Fibroblast of lung (primary cell): ENCODE measurements around the gene SLC5A4.

Experiments used
- EZH2 ChIP-seq: IDR thresholded peaks from 2 replicates; pipeline ENCODE4 v1.5.1; 2012; ENCODE audit warnings: low read length, control low read depth, mild to moderate bottlenecking; ENCODE audit errors: missing control alignments
- TF ChIP-seq, protein P1 (sequence below), 2 donors: IDR thresholded peaks in 1 of 2; conservative IDR thresholded peaks in 1 of 2; 1 replicate in 1 of 2; 2 replicates in 1 of 2; pipeline ENCODE4 v1.5.1; 2011 to 2012; ENCODE audit warnings: low read length in 2 of 2, control low read depth in 1 of 2, inconsistent platforms in 1 of 2, low read depth in 1 of 2, mild to moderate bottlenecking in 1 of 2

DNA sequence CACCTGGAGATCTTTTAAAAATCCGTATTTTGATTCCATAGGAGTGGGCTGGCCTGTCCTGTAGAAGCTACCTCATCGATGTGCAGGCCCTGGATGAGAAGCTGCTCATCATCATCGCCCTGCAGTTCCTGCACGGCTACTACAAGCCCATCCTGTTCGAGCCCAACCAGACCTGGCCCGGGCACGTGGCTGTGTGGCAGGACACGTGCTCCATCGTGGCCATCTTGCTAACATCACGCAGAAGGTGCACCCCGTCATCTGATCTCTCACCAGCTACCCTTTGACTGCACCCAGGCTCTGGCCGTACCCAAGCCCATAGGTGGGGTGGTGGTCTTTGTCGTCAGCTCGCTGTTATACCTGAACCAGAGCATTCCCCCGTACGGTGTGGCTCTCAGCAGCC lies 14.2 kb upstream of the SLC5A4 start:
- TF ChIP-seq, protein P1, sequence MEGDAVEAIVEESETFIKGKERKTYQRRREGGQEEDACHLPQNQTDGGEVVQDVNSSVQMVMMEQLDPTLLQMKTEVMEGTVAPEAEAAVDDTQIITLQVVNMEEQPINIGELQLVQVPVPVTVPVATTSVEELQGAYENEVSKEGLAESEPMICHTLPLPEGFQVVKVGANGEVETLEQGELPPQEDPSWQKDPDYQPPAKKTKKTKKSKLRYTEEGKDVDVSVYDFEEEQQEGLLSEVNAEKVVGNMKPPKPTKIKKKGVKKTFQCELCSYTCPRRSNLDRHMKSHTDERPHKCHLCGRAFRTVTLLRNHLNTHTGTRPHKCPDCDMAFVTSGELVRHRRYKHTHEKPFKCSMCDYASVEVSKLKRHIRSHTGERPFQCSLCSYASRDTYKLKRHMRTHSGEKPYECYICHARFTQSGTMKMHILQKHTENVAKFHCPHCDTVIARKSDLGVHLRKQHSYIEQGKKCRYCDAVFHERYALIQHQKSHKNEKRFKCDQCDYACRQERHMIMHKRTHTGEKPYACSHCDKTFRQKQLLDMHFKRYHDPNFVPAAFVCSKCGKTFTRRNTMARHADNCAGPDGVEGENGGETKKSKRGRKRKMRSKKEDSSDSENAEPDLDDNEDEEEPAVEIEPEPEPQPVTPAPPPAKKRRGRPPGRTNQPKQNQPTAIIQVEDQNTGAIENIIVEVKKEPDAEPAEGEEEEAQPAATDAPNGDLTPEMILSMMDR (conservative IDR thresholded peaks at IDR 0.05 in 1 of 2, IDR thresholded peaks at IDR 0.05 in 1 of 2; ENCODE audit: low read depth in 1 of 2, low read length in 2 of 2) = no peak
- no peak for TF ChIP-seq EZH2
